HEK293T (cell line): ENCODE data around the gene SMURF1.

Source experiments
- CTCF ChIA-PET: fragments of 350-600 bp; formaldehyde crosslinking; extraction: SDS; loops from one replicate; lab custom pipeline; 2021; ENCODE audit warnings: antibody characterized with exemption, inconsistent platforms; lab: Yijun Ruan, JAX
- POLR2A ChIA-PET: fragments of 350-600 bp; formaldehyde crosslinking; extraction: SDS; loops from one replicate; lab custom pipeline; 2020; ENCODE audit warnings: antibody characterized with exemption, inconsistent platforms; lab: Yijun Ruan, JAX
- DNase-seq: peaks from one replicate; pipeline ENCODE4 v3.0.0; 2012; ENCODE audit warnings: mixed read lengths; ENCODE audit errors: extremely low spot score
- ARNT ChIP-seq: fragments of 450-650 bp; IDR thresholded peaks from 2 replicates; pipeline ENCODE4 v1.6.1; 2017; ENCODE audit warnings: mild to moderate bottlenecking
- BHLHE40 ChIP-seq: fragments of 450-650 bp; IDR thresholded peaks from 2 replicates; pipeline ENCODE4 v1.6.1; 2016; ENCODE audit warnings: mild to moderate bottlenecking, moderate library complexity, borderline replicate concordance
- CTBP1 ChIP-seq: fragments of 450-650 bp; IDR thresholded peaks from 2 replicates; pipeline ENCODE4 v1.6.1; 2016; ENCODE audit warnings: borderline replicate concordance
- ELF4 ChIP-seq: fragments of 450-650 bp; IDR thresholded peaks from 2 replicates; pipeline ENCODE4 v1.6.1; 2017; ENCODE audit warnings: antibody characterized with exemption
- FOXA1 ChIP-seq: fragments of 450-650 bp; IDR thresholded peaks from 2 replicates; pipeline ENCODE4 v1.6.1; 2016; ENCODE audit warnings: mild to moderate bottlenecking
- FOXK2 ChIP-seq: fragments of 450-650 bp; IDR thresholded peaks from 2 replicates; pipeline ENCODE4 v1.6.1; 2016; ENCODE audit warnings: mild to moderate bottlenecking
- FOXM1 ChIP-seq: fragments of 450-650 bp; IDR thresholded peaks from 2 replicates; pipeline ENCODE4 v1.6.1; 2017; ENCODE audit warnings: mild to moderate bottlenecking, borderline replicate concordance
- HDGF ChIP-seq: fragments of 450-650 bp; IDR thresholded peaks from 2 replicates; pipeline ENCODE4 v1.6.1; 2017; ENCODE audit warnings: antibody characterized with exemption, borderline replicate concordance
- L3MBTL2 ChIP-seq: fragments of 450-650 bp; conservative IDR thresholded peaks from 2 replicates; pipeline ENCODE4 v1.6.1; 2016; ENCODE audit warnings: mild to moderate bottlenecking
- LEF1 ChIP-seq: fragments of 450-650 bp; IDR thresholded peaks from 2 replicates; pipeline ENCODE4 v1.6.1; 2017; ENCODE audit warnings: mild to moderate bottlenecking, borderline replicate concordance
- NFRKB ChIP-seq: fragments of 450-650 bp; IDR thresholded peaks from 2 replicates; pipeline ENCODE4 v1.6.1; 2016; ENCODE audit warnings: mild to moderate bottlenecking, moderate library complexity
- SP1 ChIP-seq: fragments of 450-650 bp; IDR thresholded peaks from 2 replicates; pipeline ENCODE4 v1.6.1; 2017
- SUZ12 ChIP-seq: fragments of 450-650 bp; IDR thresholded peaks from 2 replicates; pipeline ENCODE4 v1.6.1; 2016; ENCODE audit warnings: mild to moderate bottlenecking
- TARDBP ChIP-seq: fragments of 450-650 bp; IDR thresholded peaks from 2 replicates; pipeline ENCODE4 v1.6.1; 2016
- ZNF384 ChIP-seq: fragments of 450-650 bp; IDR thresholded peaks from 2 replicates; pipeline ENCODE4 v1.6.1; 2016
- TF ChIP-seq, protein P1 (sequence below): fragments of 450-650 bp; IDR thresholded peaks from 2 replicates; pipeline ENCODE4 v1.6.1; 2016

SMURF1 gene

DNA sequence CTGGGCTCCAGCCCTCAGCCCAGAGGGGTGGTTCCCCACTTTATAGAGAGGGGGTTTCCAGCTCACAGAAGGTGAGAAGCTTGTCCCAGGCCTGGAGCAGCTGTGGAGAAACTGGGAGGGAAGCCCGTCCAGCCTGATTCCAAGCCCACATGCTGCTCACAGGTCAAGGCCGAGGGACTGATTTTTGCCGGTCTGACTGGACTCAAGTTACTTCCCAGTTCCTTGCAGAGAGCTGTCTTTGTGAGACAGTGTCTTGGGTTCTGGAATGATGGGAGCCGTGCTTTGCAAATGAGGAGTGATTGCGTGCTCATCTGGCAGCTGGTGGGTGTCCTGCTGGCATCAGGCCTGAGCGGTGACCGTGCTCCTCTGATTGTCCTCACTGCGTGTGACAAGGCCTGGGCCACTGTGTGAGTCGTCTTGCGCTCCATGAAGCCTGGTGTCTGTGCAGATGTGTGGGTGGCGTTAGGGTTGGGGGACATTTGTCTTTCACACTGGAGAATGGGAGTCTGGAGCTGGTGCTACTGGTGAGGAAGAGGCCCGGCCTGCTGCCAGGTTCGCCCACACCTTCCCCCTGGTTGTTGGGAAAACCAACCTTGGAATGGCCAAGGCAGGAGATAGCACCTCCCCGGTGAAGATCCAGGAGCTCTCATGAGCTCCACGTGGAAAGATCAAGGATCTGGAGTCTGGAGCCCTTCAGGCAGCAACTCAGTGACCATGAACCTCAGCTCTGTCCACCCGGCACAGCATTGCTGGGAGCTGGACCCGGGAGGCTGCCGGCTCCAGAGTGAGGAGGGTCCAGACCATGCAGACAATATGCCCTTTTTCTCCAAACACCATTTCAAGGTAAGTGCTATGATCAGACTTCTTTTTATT lies 129.6 kb downstream of the SMURF1 start:
- ChIA-PET POLR2A (no interaction called here), CTCF (no interaction called here)
- TF ChIP-seq NFRKB (no peak), SP1 (no peak), TARDBP (no peak), FOXK2 (no peak), CTBP1 (no peak), LEF1 (no peak), ARNT (no peak), HDGF (no peak), ZNF384 (no peak), ELF4 (no peak), SUZ12 (no peak), BHLHE40 (no peak), FOXA1 (no peak), FOXM1 (no peak), L3MBTL2 (no peak)
- TF ChIP-seq, protein P1, sequence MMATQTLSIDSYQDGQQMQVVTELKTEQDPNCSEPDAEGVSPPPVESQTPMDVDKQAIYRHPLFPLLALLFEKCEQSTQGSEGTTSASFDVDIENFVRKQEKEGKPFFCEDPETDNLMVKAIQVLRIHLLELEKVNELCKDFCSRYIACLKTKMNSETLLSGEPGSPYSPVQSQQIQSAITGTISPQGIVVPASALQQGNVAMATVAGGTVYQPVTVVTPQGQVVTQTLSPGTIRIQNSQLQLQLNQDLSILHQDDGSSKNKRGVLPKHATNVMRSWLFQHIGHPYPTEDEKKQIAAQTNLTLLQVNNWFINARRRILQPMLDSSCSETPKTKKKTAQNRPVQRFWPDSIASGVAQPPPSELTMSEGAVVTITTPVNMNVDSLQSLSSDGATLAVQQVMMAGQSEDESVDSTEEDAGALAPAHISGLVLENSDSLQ = no peak
- no peak for DNase-seq

GRCh38 chr7:99013266-99014112 lies 130.4 kb downstream of the SMURF1 start:
- ChIA-PET CTCF (no interaction called here), POLR2A (no interaction called here)
- no peak for TF ChIP-seq L3MBTL2
- no peak for TF ChIP-seq SP1
- TF ChIP-seq FOXA1 = no peak
- TF ChIP-seq, protein P1 = no peak
- no peak for TF ChIP-seq LEF1
- TF ChIP-seq ARNT = no peak
- TF ChIP-seq TARDBP = no peak
- no peak for TF ChIP-seq SUZ12
- no peak for TF ChIP-seq ZNF384
- no peak for TF ChIP-seq BHLHE40
- TF ChIP-seq HDGF = no peak
- no peak for DNase-seq

- POLR2A ChIA-PET = no interaction called here
- CTCF ChIA-PET = no interaction called here
- no peak for DNase-seq
- TF ChIP-seq LEF1 (no peak), ZNF384 (no peak), L3MBTL2 (no peak), FOXM1 (no peak), FOXK2 (no peak), SP1 (no peak), NFRKB (no peak), SUZ12 (no peak), TARDBP (no peak)
Observed at GRCh38 chr7:99012722-99013121, 131.2 kb downstream of the SMURF1 start.

- POLR2A ChIA-PET = no interaction called here
- TF ChIP-seq CTBP1 (no peak), SP1 (no peak)
- no peak for DNase-seq
- CTCF ChIA-PET = no interaction called here
Observed at GRCh38 chr7:99011706-99012404, 132.1 kb downstream of the SMURF1 start.

GRCh38 chr7:99011341-99011705 lies 132.6 kb downstream of the SMURF1 start:
- ChIA-PET CTCF (no interaction called here), POLR2A (no interaction called here)
- TF ChIP-seq TARDBP (no peak), FOXM1 (no peak), SUZ12 (no peak), HDGF (no peak), ZNF384 (no peak), FOXA1 (no peak), CTBP1 (no peak), NFRKB (no peak), SP1 (no peak)
- TF ChIP-seq, protein P1 = no peak
- DNase-seq = no peak

DNA sequence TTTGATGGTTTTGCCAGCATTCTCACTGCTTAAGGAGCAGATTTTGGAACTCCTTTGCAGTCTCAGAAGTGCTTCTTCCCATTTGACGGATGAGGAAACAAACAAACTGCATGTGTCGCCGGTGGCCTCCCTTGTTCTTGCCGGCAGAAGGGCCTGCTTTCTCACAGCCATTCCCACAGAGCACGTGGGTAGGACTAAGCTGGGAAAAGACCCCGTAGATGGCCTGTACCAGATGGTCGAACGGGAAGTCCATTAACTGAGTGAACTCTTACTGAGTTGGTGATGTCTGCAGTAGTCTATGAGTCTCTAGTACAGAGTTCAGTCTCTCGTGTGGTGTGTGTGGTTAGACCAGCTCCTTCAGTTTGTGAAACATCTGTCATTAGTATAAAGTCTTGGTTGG lies 133.6 kb downstream of the SMURF1 start:
- ChIA-PET CTCF (no interaction called here), POLR2A (no interaction called here)
- TF ChIP-seq L3MBTL2 = no peak
- TF ChIP-seq TARDBP = no peak
- TF ChIP-seq ARNT = no peak
- no peak for TF ChIP-seq ELF4
- no peak for TF ChIP-seq SUZ12
- no peak for TF ChIP-seq NFRKB
- no peak for TF ChIP-seq HDGF
- no peak for TF ChIP-seq CTBP1
- no peak for TF ChIP-seq FOXM1
- TF ChIP-seq BHLHE40 = no peak
- no peak for TF ChIP-seq ZNF384
- no peak for TF ChIP-seq LEF1
- TF ChIP-seq FOXK2 = no peak
- TF ChIP-seq, protein P1 = no peak
- no peak for DNase-seq
